HG03342 (cell line): ENCODE results near the gene PTCRA.
"Not testable (repeated sequence)": the region's sequence is repeated elsewhere in the genome, so short reads cannot be mapped to it uniquely, and the experiment has no call there.

Experiments
- ATAC-seq: cut with Tn5 transposase; IDR thresholded peaks from one replicate; pipeline ENCODE4 v1.9.1; 2021; ENCODE audit warnings: mild to moderate bottlenecking, moderate library complexity; ENCODE audit not compliant: unreplicated experiment

PTCRA gene

GRCh38 chr6:42939810-42940167 is 23.9 kb downstream of the PTCRA start:
- no peak for ATAC-seq

DNA sequence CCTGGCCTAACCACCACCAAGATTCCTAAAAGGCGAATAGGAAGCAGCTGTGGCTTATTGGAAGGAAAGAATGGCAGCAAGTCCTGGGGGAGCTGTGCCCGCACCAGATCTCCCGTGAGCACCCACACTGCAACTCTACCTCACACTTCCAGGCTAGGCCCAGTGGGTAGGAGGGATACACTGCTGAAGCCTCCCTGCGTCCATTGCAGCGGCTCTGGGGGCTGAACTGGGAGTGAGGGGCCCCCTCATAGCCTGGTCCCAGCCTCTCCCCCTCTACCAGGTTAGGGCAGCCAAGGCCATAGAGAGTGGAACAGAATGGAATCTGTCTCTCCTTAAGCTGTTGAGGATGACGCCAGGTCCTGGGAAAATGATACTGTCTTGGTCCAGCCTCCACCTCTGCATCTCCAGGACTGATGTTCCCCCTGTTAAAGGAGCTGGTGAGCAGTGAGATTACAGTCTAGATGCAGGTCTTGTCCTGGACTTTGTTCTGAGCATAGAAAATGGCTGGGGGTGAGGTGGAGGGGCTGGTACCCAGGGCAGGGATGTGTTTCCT is 24.7 kb downstream of the PTCRA start:
- no peak for ATAC-seq

DNA sequence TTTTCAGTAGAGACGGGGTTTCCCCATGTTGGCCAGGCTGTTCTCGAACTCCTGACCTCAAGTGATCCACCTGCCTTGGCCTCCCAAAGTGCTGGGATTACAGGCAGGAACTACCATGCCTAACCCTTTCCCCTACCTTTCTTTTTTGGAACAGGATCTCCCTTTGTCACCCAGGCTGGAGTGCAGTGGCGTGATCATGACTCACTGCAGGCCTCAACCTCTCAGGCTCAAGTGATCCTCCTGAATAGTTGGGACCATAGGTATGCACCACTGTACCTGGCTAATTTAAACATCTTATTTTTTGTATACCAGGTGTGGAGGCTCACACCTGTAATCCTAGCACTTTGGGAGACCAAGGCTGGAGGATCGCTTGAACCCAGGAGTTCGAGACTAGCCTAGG is 25.5 kb downstream of the PTCRA start:
- ATAC-seq: not testable (repeated sequence)

DNA sequence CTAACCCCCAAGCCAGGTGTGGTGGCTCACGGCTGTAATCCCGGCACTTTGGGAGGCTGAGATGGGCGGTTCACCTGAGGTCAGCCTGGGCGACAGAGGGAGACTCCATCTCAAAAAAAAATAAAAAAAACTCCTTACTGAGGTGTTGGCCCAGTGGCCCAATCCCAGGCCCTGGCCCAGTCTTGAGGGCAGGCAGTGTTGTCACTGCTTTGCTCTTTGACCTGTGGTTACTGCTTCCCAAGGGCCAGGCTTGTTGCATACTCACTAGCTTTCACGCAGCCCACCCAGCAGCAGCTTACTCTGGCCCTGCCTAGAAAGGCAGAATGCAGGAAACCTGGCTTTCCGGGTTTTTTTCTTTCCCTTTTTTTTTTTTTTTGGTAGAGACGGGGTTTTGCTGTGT is 26.6 kb downstream of the PTCRA start:
- no peak for ATAC-seq

DNA sequence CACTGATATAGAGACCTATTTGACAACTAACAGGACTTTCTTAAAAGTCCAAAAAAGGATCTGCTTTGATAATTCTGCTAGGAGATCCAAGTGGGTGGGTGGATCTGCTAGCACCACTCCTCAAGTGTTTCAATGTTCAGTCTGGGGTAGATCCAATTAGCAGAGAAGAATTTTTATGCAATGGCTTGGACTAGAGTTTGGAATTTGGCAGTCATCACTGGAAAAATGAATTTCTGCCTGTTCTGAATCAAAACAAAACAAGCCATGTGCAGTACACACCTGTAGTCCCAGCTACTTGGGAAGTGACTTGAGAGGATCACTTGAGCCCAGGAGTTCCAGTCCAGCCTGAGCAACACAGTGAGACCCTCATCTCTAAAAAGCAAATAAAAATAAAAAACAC is 32.1 kb downstream of the PTCRA start:
- ATAC-seq: no peak

- ATAC-seq: no peak
Measured at GRCh38 chr6:42952389-42952788, 36.5 kb downstream of the PTCRA start.

- not testable (repeated sequence) for ATAC-seq
Measured at GRCh38 chr6:42954405-42954804, 38.6 kb downstream of the PTCRA start.

DNA sequence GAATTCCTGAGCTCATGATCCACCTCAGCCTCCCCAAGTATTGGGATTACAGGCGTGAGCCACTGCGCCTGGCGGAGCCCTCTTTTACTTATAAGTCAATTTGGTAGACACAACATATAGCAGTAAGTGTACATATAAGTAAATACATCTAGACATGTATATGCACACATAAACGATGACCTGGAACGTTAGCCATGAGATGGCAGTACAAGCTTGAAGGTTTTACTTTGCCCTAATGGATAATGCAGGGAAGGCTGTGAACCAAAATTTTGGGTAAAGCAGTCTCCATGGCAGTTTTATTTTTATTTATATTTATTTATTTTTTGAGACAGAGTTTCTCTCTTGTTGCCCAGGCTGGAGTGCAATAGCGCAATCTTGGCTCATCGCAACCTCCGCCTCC is 42.3 kb downstream of the PTCRA start:
- ATAC-seq: no peak

GRCh38 chr6:42959917-42960242 is 44.0 kb downstream of the PTCRA start:
- ATAC-seq: no peak

DNA sequence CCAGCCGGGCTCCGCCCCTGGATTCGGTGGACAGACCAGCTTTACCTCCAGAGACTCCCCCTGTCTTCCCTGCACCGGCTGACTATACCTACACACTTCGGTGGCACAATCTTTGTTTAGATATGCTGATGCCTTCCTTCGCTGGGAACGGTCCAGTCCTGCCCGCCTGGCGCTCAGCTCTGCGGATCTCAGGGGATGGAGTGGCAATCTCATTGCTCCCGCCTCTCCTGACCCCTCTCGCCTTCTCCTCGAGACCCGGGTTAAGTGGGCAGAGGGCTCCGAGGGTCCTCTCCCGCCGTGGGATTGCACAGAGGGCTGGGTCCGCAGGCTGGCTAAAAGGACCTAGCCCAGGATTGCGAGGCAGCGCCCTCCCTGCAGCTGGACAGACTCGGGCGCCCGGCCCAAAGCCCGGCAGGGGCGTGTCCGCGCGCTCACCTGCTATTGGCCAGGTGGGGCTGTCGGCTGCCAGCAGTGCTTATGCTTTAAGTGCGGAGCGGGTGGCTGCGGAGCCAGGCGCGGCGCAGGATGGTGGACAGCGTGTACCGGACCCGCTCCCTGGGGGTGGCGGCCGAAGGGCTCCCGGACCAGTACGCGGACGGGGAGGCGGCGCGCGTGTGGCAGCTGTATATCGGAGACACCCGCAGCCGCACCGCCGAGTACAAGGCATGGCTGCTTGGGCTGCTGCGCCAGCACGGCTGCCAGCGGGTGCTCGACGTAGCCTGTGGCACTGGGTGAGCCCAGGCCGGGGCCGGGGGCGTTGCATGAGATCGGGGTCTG is 44.6 kb downstream of the PTCRA start, which contains the start of gene GNMT:
GNMT (plus strand) TSS at position 512 of the 777 bp plus-strand sequence; CDS start at position 526, 14 bp downstream.
- ATAC-seq: no peak

- ATAC-seq: no peak
Measured at GRCh38 chr6:42961020-42961470, 45.2 kb downstream of the PTCRA start.

DNA sequence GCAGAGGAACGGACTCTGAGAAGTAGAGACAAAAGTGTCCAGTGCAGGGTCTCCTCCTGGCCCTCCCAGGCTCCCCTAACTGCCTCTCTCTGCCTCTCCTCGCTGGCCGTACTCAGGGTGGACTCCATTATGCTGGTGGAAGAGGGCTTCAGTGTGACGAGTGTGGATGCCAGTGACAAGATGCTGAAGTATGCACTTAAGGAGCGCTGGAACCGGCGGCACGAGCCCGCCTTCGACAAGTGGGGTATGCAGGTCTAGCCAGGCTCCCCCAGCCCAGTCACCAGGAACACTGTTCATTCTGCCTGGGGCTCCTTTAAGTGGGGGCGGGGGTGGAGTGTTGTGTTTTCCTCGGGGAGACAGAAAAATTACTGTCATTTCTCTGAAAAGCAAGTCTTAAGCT is 46.2 kb downstream of the PTCRA start:
- ATAC-seq: no peak

DNA sequence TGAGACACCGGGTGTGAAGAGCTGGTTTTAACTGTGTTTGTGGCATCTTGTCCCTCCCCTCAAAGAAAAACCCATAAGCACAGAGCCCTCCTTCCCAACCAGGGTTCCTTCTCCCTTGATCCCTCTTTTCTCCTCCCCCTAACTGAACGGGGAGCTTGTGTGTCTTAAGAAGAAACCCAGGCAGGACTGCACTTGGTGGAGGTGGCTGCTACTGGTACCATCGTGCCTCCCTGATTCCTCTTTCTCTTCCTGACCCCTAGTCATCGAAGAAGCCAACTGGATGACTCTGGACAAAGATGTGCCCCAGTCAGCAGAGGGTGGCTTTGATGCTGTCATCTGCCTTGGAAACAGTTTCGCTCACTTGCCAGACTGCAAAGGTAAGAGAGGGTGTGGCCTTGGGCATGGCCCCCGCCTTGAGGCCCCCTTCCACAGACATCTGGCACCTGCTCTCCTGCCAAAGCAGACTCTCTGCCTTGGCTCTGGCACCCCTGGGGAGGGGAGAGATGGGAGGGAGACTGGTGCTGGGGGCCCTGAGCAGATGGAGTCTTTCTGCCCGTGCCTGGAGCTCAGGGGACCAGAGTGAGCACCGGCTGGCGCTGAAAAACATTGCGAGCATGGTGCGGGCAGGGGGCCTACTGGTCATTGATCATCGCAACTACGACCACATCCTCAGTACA is 46.8 kb downstream of the PTCRA start:
- ATAC-seq: no peak

GRCh38 chr6:42963179-42963854 is 47.5 kb downstream of the PTCRA start:
- no peak for ATAC-seq

- no peak for ATAC-seq
Measured at GRCh38 chr6:42963855-42964605, 48.2 kb downstream of the PTCRA start.

GRCh38 chr6:42966571-42966970 is 50.7 kb downstream of the PTCRA start:
- ATAC-seq: no peak

- ATAC-seq: no peak
Measured at GRCh38 chr6:42967228-42967627, 51.4 kb downstream of the PTCRA start.

GRCh38 chr6:42968126-42968701 is 52.4 kb downstream of the PTCRA start:
- ATAC-seq: no peak

DNA sequence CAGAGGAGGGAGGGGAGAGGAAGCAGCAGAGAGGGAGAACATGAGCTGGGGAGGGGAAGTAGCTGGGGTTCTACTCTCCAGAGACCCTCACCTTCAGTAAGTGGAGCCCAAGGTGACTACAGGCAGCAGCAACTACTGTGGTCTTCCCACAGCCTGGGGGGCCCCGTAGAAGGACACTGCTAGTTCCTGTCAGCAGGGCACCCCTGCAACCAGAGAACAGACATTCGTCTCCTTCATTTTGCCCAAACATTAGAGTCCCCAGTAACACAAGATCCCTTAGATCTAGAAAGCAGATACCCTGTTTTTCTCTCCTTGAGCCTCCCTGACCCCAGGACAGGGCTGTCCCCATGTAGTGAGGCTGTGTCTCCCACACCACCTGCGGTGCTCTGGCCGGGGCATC is 52.9 kb downstream of the PTCRA start:
- ATAC-seq: no peak

DNA sequence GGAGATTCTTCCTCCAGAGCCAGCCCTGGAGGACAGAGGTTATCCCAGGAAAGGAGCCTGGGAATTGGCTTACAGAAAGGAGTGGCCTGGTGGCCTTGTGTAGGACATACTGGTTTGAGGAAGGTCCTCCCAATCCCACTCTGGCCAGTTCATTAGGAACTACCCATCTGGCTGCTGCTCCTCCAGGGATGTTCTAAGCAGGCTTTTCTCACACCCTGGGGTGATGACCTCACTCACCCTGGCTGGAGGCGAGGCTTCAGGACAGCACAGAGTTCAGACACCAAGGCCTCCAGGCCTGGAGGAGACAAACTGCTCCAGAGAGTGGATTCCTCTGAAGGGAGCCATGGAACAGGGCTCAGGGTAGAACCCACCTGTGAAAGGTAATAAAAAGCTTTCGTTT is 53.6 kb downstream of the PTCRA start:
- ATAC-seq: no peak

DNA sequence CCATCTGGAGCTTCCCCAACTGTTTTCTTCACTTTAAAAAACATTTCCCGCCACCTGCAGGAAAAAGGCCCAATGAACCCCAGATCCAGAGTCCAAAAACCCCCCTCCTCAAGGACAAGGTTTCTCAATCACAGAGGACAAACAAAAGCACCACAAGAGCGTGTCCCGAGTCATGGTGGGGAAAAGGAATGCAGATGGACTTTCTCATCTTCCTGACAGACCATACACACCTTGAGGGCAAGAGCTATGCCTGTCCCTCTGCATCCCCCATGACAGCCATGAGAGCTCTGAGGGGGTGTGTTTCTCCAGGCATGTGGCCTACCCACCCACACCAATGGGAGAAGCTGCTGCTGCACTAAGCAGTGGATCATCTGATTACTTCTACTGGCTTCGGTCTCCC is 54.1 kb downstream of the PTCRA start:
- ATAC-seq: no peak
